CD8-positive, alpha-beta memory T cell (primary cell): ENCODE measurements around the gene DNAH5. TPM values are rescaled to one million over a fixed set of nuclear protein-coding genes. Genes with fewer than 3 reads are reported as not detected.
"Not testable (repeated sequence)": the region's sequence is repeated elsewhere in the genome, so short reads cannot be mapped to it uniquely, and the experiment has no call there.

Source experiments
- CTCF ChIA-PET: fragments of 350-600 bp; sonication (Branson Sonifier 250); formaldehyde crosslinking; loops from one replicate; lab custom pipeline; 2021; ENCODE audit warnings: antibody characterized with exemption; lab: Charles Lee
- POLR2A ChIA-PET: fragments of 350-600 bp; sonication (Branson Sonifier 250); formaldehyde crosslinking; loops from one replicate; lab custom pipeline; 2021; ENCODE audit warnings: antibody characterized with exemption; lab: Charles Lee
- DNase-seq, 5 donors: peaks; one replicate each; pipeline versions ENCODE4 v3.0.0 to v3.0.0-alpha.2; 2020 to 2022; ENCODE audit warnings: mixed read lengths in 1 of 5
- H3K27ac ChIP-seq: one replicate; pipeline ENCODE4 v1.7.0; 2013; ENCODE audit warnings: low read depth, mild to moderate bottlenecking, low read length, moderate library complexity
- H3K27me3 ChIP-seq: 2 replicates; pipeline ENCODE4 v1.7.0; 2013; ENCODE audit warnings: low read length, mild to moderate bottlenecking; ENCODE audit not compliant: insufficient read depth, poor library complexity, severe bottlenecking
- H3K36me3 ChIP-seq: 2 replicates; pipeline ENCODE4 v1.7.0; 2013; ENCODE audit warnings: mild to moderate bottlenecking, low read length, moderate library complexity; ENCODE audit not compliant: insufficient read depth
- H3K4me1 ChIP-seq: 2 replicates; pipeline ENCODE4 v1.7.0; 2013; ENCODE audit warnings: mild to moderate bottlenecking, low read length, moderate library complexity; ENCODE audit not compliant: insufficient read depth
- H3K4me3 ChIP-seq: 2 replicates; pipeline ENCODE4 v1.7.0; 2013; ENCODE audit warnings: mild to moderate bottlenecking, low read length
- H3K9me3 ChIP-seq: 2 replicates; pipeline ENCODE4 v1.7.0; 2013; ENCODE audit warnings: mild to moderate bottlenecking, low read length
- H3K27ac Mint-ChIP-seq, 8 donors: one replicate each; pipeline ENCODE4 v1.8.0; 2020 to 2021; ENCODE audit warnings: mixed read lengths in 8 of 8, mild to moderate bottlenecking in 6 of 8, inconsistent platforms in 3 of 8, moderate library complexity in 3 of 8
- H3K27me3 Mint-ChIP-seq, 2 donors: one replicate each; pipeline ENCODE4 v1.8.0; 2020 to 2021; ENCODE audit warnings: mixed read lengths in 2 of 2, mild to moderate bottlenecking in 1 of 2, moderate library complexity in 1 of 2
- H3K36me3 Mint-ChIP-seq, 3 donors: one replicate each; pipeline ENCODE4 v1.8.0; 2020 to 2021; ENCODE audit warnings: mixed read lengths in 3 of 3, inconsistent platforms in 1 of 3, mild to moderate bottlenecking in 1 of 3
- H3K4me1 Mint-ChIP-seq, 3 donors: one replicate each; pipeline ENCODE4 v1.8.0; 2020 to 2021; ENCODE audit warnings: mixed read lengths in 3 of 3, inconsistent platforms in 1 of 3, mild to moderate bottlenecking in 1 of 3
- H3K4me3 Mint-ChIP-seq, 7 donors: one replicate each; pipeline ENCODE4 v1.8.0; 2020 to 2021; ENCODE audit warnings: mixed read lengths in 7 of 7, mild to moderate bottlenecking in 6 of 7, moderate library complexity in 4 of 7, inconsistent platforms in 2 of 7
- H3K9me3 Mint-ChIP-seq, 5 donors: one replicate each; pipeline ENCODE4 v1.8.0; 2020 to 2022; ENCODE audit warnings: mixed read lengths in 5 of 5, mild to moderate bottlenecking in 3 of 5, moderate library complexity in 2 of 5, inconsistent platforms in 1 of 5
- polyA plus RNA-seq: library from polyadenylated mRNA; unstranded; fragments of 300-500 nt; fragmentation: Illumina TruSeq; gene quantifications from one replicate; pipeline ENCODE4 v1.2.3, GENCODE V29; 2021
- total RNA-seq, 2 experiments: library from RNA; stranded (reverse); gene quantifications; one replicate each; pipeline ENCODE4 v1.2.3, GENCODE V29; 2021

The DNAH5 gene
- total and polyA plus RNA-seq, 3 experiments from 2014 or later: not detected

DNA sequence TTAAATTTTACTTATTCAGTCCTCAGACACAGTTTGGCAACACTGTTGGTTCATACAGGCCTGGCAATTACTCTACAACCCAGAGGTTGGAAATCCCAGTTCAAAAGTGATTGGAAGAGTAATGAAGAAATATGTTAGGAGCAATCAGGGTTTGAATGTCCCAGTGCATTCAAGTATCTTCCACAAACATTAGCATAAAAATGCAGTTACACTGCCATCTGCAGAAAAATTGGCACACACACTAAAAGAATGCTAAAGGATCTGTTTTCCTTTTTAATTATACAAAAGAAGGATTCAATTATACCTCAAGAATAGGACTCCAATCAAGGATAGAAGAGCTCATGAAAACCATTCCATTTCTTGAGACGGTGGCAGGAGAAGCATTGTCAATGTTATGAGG is 130.2 kb downstream of the DNAH5 start:
- Histone ChIP-seq H3K27me3 (no peaks in the 10 kb centered on the region), H3K36me3 (no peaks in the 10 kb centered on the region), H3K4me1 (no peaks in the 10 kb centered on the region), H3K4me3 (no peak overlapping the region), H3K27ac (no peak overlapping the region), H3K9me3 (no peaks in the 10 kb centered on the region)
- Mint-ChIP-seq H3K4me1 (no peaks in the 10 kb centered on the region), H3K9me3 (peaks cover 0 to 5% (median 2%) of the 10 kb centered on the region in 5 donors), H3K27me3 (no peaks in the 10 kb centered on the region), H3K4me3 (no peak overlapping the region), H3K27ac (no peak overlapping the region), H3K36me3 (no peaks in the 10 kb centered on the region)
- ChIA-PET POLR2A (no interaction called here), CTCF (no interaction called here)
- DNase-seq: no peak

- POLR2A ChIA-PET: no interaction called here
These were observed 134.6 kb downstream of the DNAH5 start for GRCh38 chr5:13809921-13810320.

GRCh38 chr5:13804336-13804735 is 140.2 kb downstream of the DNAH5 start:
- no peak overlapping the region for H3K27ac Mint-ChIP-seq
- Histone ChIP-seq H3K27me3 (no peaks in the 10 kb centered on the region), H3K9me3 (no peaks in the 10 kb centered on the region), H3K4me1 (no peaks in the 10 kb centered on the region), H3K4me3 (no peak overlapping the region), H3K27ac (no peak overlapping the region), H3K36me3 (no peaks in the 10 kb centered on the region)
- DNase-seq: no peak
- no peak overlapping the region for H3K4me3 Mint-ChIP-seq
- H3K36me3 Mint-ChIP-seq: no peaks in the 10 kb centered on the region
- no peaks in the 10 kb centered on the region for H3K4me1 Mint-ChIP-seq
- peaks cover 0 to 1% of the 10 kb centered on the region in 2 donors for H3K27me3 Mint-ChIP-seq
- peaks cover 2 to 15% (median 5%) of the 10 kb centered on the region in 5 donors for H3K9me3 Mint-ChIP-seq
- CTCF ChIA-PET: no interaction called here
- POLR2A ChIA-PET: no interaction called here

More at GRCh38 chr5:13809921-13810320, 134.6 kb downstream of the DNAH5 start:
- Mint-ChIP-seq H3K36me3 (no peaks in the 10 kb centered on the region), H3K27me3 (no peaks in the 10 kb centered on the region), H3K4me1 (no peaks in the 10 kb centered on the region), H3K4me3 (no peak overlapping the region), H3K27ac (no peak overlapping the region), H3K9me3 (peaks cover 2 to 11% (median 4%) of the 10 kb centered on the region in 5 donors)
- Histone ChIP-seq H3K27me3 (no peaks in the 10 kb centered on the region), H3K27ac (no peak overlapping the region), H3K9me3 (no peaks in the 10 kb centered on the region), H3K4me3 (no peak overlapping the region), H3K36me3 (no peaks in the 10 kb centered on the region), H3K4me1 (no peaks in the 10 kb centered on the region)
- no peak for DNase-seq
- CTCF ChIA-PET: no interaction called here

- peaks cover 0 to 17% (median 16%) of the 10 kb centered on the region in 5 donors for H3K9me3 Mint-ChIP-seq
- H3K9me3 ChIP-seq, POLR2A ChIA-PET, H3K36me3 Mint-ChIP-seq, H3K27me3 ChIP-seq, H3K27ac ChIP-seq, H3K4me1 Mint-ChIP-seq, H3K4me3 Mint-ChIP-seq, CTCF ChIA-PET, H3K27me3 Mint-ChIP-seq, H3K27ac Mint-ChIP-seq, H3K4me3 ChIP-seq, H3K4me1 ChIP-seq, DNase-seq, H3K36me3 ChIP-seq: not testable (repeated sequence)
These were observed 145.9 kb downstream of the DNAH5 start for GRCh38 chr5:13798569-13798968.

DNA sequence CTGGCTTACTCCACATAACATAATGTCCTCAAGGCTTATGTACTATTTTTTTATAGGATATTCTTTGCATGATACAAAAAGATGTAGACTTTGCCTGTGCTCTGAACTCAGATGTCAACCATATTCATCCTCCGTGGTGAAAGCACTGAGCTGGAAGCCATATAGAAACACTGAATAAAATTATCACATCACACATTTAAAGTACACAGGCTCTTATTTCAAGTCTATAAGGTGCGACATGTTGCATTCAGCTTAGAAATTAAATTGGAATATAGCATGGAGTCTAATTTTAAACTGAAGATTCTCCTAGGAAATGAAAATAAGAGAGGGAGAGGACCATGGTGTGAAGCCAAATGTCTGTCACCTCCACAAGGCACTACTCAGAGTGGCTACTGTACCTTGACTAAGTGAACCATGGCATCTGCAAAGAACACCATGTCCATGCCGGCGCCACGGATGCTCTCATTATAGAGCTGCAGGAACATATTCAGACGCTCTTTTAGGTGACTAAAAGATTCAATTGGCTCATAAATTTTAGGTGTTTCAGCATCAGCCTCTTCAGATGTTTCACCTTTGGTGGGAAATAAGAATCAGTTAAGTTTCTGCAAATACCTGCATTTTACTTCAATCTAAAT is 158.6 kb downstream of the DNAH5 start:
- POLR2A ChIA-PET: no interaction called here
- H3K4me1 ChIP-seq: no peaks in the 10 kb centered on the region
- no peaks in the 10 kb centered on the region for H3K27me3 ChIP-seq
- no peak overlapping the region for H3K4me3 ChIP-seq
- no peaks in the 10 kb centered on the region for H3K9me3 ChIP-seq
- H3K27ac ChIP-seq: no peak overlapping the region
- CTCF ChIA-PET: no interaction called here
- H3K27ac Mint-ChIP-seq: no peak overlapping the region
- H3K27me3 Mint-ChIP-seq: no peaks in the 10 kb centered on the region
- no peak for DNase-seq
- peaks cover 0 to 24% (median 7%) of the 10 kb centered on the region in 5 donors for H3K9me3 Mint-ChIP-seq
- H3K36me3 ChIP-seq: no peaks in the 10 kb centered on the region
- H3K4me3 Mint-ChIP-seq: no peak overlapping the region
- H3K4me1 Mint-ChIP-seq: no peaks in the 10 kb centered on the region
- H3K36me3 Mint-ChIP-seq: peaks cover 0 to 2% (median 0%) of the 10 kb centered on the region in 3 donors

DNA sequence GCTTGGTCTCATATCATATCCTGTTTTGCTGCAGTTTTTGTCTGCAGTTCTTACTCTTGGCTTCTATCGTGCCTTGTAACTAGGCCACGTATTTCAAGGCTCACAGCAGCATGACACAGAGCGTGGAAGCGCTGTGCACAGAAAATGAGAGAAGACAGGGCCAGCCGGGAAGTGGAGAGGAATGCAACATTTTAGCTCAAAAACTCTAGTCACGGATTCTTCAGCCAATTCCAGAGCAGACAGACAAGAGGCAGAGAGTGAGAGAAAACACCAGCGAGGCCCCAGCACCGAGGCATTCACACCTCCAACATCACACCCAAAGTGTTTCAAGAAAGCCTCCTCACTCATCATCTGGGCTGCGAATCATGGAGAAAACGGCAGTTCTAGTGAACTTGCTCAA is 160.8 kb downstream of the DNAH5 start:
- H3K9me3 Mint-ChIP-seq: peaks cover 0 to 16% (median 7%) of the 10 kb centered on the region in 5 donors
- no peak overlapping the region for H3K4me3 Mint-ChIP-seq
- CTCF ChIA-PET: no interaction called here
- no peaks in the 10 kb centered on the region for H3K27me3 Mint-ChIP-seq
- Histone ChIP-seq H3K4me3 (no peak overlapping the region), H3K27me3 (no peaks in the 10 kb centered on the region), H3K9me3 (no peaks in the 10 kb centered on the region), H3K27ac (no peak overlapping the region), H3K4me1 (no peaks in the 10 kb centered on the region), H3K36me3 (no peaks in the 10 kb centered on the region)
- POLR2A ChIA-PET: no interaction called here
- H3K4me1 Mint-ChIP-seq: no peaks in the 10 kb centered on the region
- no peaks in the 10 kb centered on the region for H3K36me3 Mint-ChIP-seq
- no peak overlapping the region for H3K27ac Mint-ChIP-seq
- DNase-seq: no peak

- no peaks in the 10 kb centered on the region for H3K36me3 Mint-ChIP-seq
- no peak overlapping the region for H3K27ac Mint-ChIP-seq
- H3K4me1 Mint-ChIP-seq: no peaks in the 10 kb centered on the region
- Histone ChIP-seq H3K4me1 (no peaks in the 10 kb centered on the region), H3K4me3 (no peak overlapping the region), H3K27me3 (no peaks in the 10 kb centered on the region), H3K9me3 (no peaks in the 10 kb centered on the region), H3K27ac (no peak overlapping the region), H3K36me3 (no peaks in the 10 kb centered on the region)
- ChIA-PET POLR2A (no interaction called here), CTCF (no interaction called here)
- H3K9me3 Mint-ChIP-seq: peaks cover 0 to 11% (median 7%) of the 10 kb centered on the region in 5 donors
- H3K4me3 Mint-ChIP-seq: no peak overlapping the region
- no peaks in the 10 kb centered on the region for H3K27me3 Mint-ChIP-seq
- no peak for DNase-seq
These were observed 164.4 kb downstream of the DNAH5 start for GRCh38 chr5:13780081-13780480.

DNA sequence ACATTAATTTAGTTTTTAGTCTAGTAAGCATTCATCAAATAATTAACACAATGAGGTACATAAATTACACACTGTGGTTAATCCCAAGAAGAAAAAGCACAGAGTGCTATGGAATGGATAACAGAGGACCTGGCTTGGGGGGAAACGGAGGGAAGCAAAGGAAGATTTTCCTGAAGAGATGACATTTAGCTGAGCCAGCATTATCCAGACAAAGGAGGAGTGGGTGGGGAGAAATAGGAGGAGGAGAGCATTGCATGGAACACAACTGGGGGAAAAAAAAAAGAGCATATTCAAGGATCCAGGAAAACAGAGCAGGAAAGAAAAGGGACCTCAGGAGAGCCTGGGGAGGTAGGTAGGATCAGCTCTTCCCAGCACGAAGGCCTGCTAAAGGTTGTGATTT is 170.8 kb downstream of the DNAH5 start:
- no peaks in the 10 kb centered on the region for H3K36me3 ChIP-seq
- H3K4me1 ChIP-seq: no peaks in the 10 kb centered on the region
- Mint-ChIP-seq H3K27ac (no peak overlapping the region), H3K9me3 (peaks cover 4 to 7% (median 6%) of the 10 kb centered on the region in 5 donors), H3K36me3 (no peaks in the 10 kb centered on the region), H3K4me3 (no peak overlapping the region), H3K27me3 (peaks cover 0 to 2% of the 10 kb centered on the region in 2 donors), H3K4me1 (no peaks in the 10 kb centered on the region)
- H3K27me3 ChIP-seq: no peaks in the 10 kb centered on the region
- CTCF ChIA-PET: no interaction called here
- no peak overlapping the region for H3K4me3 ChIP-seq
- H3K27ac ChIP-seq: no peak overlapping the region
- DNase-seq: no peak
- H3K9me3 ChIP-seq: no peaks in the 10 kb centered on the region
- POLR2A ChIA-PET: no interaction called here
